HepG2 (cell line): ENCODE data around the gene ZBP1. TPM values are rescaled to one million over a fixed set of nuclear protein-coding genes. Genes with fewer than 3 reads are reported as not detected.

Experiments
- CAMTA2 ChIP-seq: sonication (generic); formaldehyde crosslinking; IDR thresholded peaks from 2 replicates; pipeline ENCODE4 v1.4.0; 2020; ENCODE audit warnings: mild to moderate bottlenecking, missing genetic modification reagents, borderline replicate concordance
- CHD4 ChIP-seq: fragments of 200-600 bp; sonication (generic); IDR thresholded peaks from 2 replicates; pipeline ENCODE4 v1.7.0; 2017; ENCODE audit warnings: mild to moderate bottlenecking, low read length, borderline replicate concordance
- GATAD2A ChIP-seq: IDR thresholded peaks from 2 replicates; pipeline ENCODE4 v1.6.1; 2016
- HDAC1 ChIP-seq: sonication (generic); formaldehyde crosslinking; IDR thresholded peaks from 2 replicates; pipeline ENCODE4 v1.5.1; 2020; ENCODE audit warnings: mild to moderate bottlenecking, missing genetic modification reagents
- HOXA5 ChIP-seq: sonication (generic); formaldehyde crosslinking; IDR thresholded peaks from 2 replicates; pipeline ENCODE4 v1.4.0; 2020; ENCODE audit warnings: missing genetic modification reagents
- MAFG ChIP-seq: sonication (generic); formaldehyde crosslinking; IDR thresholded peaks from 2 replicates; pipeline ENCODE4 v1.5.1; 2020; ENCODE audit warnings: mild to moderate bottlenecking, missing genetic modification reagents
- MIXL1 ChIP-seq: IDR thresholded peaks from 2 replicates; pipeline ENCODE4 v1.6.1; 2016
- MXD3 ChIP-seq: IDR thresholded peaks from 2 replicates; pipeline ENCODE4 v1.6.1; 2016; ENCODE audit warnings: mild to moderate bottlenecking, missing biosample characterization, missing genetic modification reagents
- NCOR1 ChIP-seq: fragments of 200-600 bp; sonication (generic); IDR thresholded peaks from 2 replicates; pipeline ENCODE4 v1.7.0; 2017; ENCODE audit warnings: antibody characterized with exemption, low read length, borderline replicate concordance
- NR3C1 ChIP-seq: sonication (generic); formaldehyde crosslinking; IDR thresholded peaks from 2 replicates; pipeline ENCODE4 v1.4.0; 2020; ENCODE audit warnings: missing genetic modification reagents
- PCBP2 ChIP-seq: fragments of 200-400 bp; formaldehyde crosslinking; optimal IDR thresholded peaks from 2 replicates; pipeline ENCODE3; 2018; ENCODE audit warnings: low read length, low read depth; ENCODE audit not compliant: poor library complexity, severe bottlenecking
- RBAK ChIP-seq: sonication (generic); formaldehyde crosslinking; IDR thresholded peaks from 2 replicates; pipeline ENCODE4 v1.5.1; 2020; ENCODE audit warnings: mild to moderate bottlenecking, missing genetic modification reagents
- SCMH1 ChIP-seq: sonication (generic); formaldehyde crosslinking; IDR thresholded peaks from 2 replicates; pipeline ENCODE4 v1.9.0; 2021; ENCODE audit warnings: missing genetic modification reagents, mild to moderate bottlenecking, borderline replicate concordance
- SMAD9 ChIP-seq: sonication (generic); formaldehyde crosslinking; IDR thresholded peaks from 2 replicates; pipeline ENCODE4 v1.5.1; 2020; ENCODE audit warnings: mild to moderate bottlenecking, missing genetic modification reagents
- TCF7L2 ChIP-seq: IDR thresholded peaks from 2 replicates; pipeline ENCODE4 v1.6.1; 2011; ENCODE audit warnings: mild to moderate bottlenecking, low read depth, low read length, moderate library complexity
- ZBTB2 ChIP-seq: sonication (generic); formaldehyde crosslinking; IDR thresholded peaks from 2 replicates; pipeline ENCODE4 v1.8.0; 2022; ENCODE audit warnings: low read depth, missing genetic modification reagents
- ZFX ChIP-seq: sonication (generic); formaldehyde crosslinking; IDR thresholded peaks from 2 replicates; pipeline ENCODE4 v1.4.0; 2020; ENCODE audit warnings: mild to moderate bottlenecking, low read depth, missing genetic modification reagents, moderate library complexity
- ZNF33B ChIP-seq: sonication (generic); formaldehyde crosslinking; IDR thresholded peaks from 2 replicates; pipeline ENCODE4 v1.5.1; 2020; ENCODE audit warnings: mild to moderate bottlenecking, missing genetic modification reagents
- ZNF460 ChIP-seq: sonication (generic); formaldehyde crosslinking; IDR thresholded peaks from 2 replicates; pipeline ENCODE4 v1.5.1; 2020; ENCODE audit warnings: missing genetic modification reagents, mild to moderate bottlenecking, borderline replicate concordance
- polyA plus RNA-seq, 8 experiments: library from polyadenylated mRNA; depleted of rRNA in 3 of 8; stranded (reverse) in 7 of 8; unstranded in 1 of 8; fragments of >200 nt; fragmentation: Illumina TruSeq in 4 of 8; extraction: Trizol in 4 of 8; gene quantifications; 2 replicates each; pipeline versions ENCODE4 v1.2.1 to v1.2.3, GENCODE V29; 2011 to 2016; ENCODE audit warnings: low read depth in 4 of 8, missing spikeins in 1 of 8, mixed read lengths in 1 of 8; ENCODE audit not compliant: insufficient read depth in 1 of 8
- total RNA-seq, 5 experiments: library from RNA; depleted of rRNA; stranded (reverse); fragments of >200 nt; fragmentation: Illumina TruSeq; extraction: Trizol; gene quantifications; 2 replicates each; pipeline ENCODE4 v1.2.3, GENCODE V29; 2016; ENCODE audit warnings: low read depth in 1 of 5
- TF ChIP-seq, protein P1 (sequence below): sonication (generic); formaldehyde crosslinking; IDR thresholded peaks from 2 replicates; pipeline ENCODE4 v1.4.0; 2020; ENCODE audit warnings: missing genetic modification reagents

ZBP1 gene
- total and polyA plus RNA-seq, 2 of the 13 experiments (the other 11 are each of a cell fraction or from before 2014, with no cell fraction given): not detected

DNA sequence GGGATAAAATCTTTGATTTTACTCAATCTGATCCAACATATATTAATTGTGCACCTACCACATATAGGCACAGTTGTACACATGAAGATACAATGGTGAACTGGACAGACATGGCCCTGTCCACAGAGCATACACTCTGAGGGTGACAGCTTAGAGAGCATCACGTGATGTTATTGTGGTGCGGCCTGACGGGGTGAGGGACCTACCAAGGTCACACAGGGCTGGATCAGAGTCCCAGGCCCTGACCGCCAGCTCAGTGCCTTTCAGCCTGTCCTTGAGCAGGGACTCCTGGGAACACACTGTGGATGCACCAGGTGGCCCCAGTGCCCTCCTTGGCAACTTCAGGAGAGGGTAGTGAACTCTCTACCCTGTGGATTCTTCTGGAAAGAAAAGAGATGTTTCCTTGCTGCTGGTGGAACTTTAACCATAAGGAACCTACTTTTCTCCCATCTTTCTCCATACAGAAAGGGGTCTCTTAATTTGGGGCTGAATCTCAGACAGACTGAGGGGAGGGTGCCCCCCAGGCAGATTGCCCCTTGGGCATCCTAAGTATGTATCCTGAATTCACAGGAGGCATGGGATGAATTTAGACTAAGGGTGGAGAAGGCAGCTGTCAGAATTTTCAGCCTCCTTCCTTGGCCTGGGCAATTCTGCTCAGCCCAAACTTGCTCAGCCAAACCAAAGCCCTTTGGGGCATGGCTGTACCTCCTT, 32.8 kb downstream of the ZBP1 start (continued):
- peak; percentile 88 for TF ChIP-seq ZFX (CRISPR knock-in tag)
- TF ChIP-seq CHD4: 0 out of 2 replicates have a peak, but pooled peaks have one; percentile 66
- peak; percentile 98 for TF ChIP-seq GATAD2A (CRISPR knock-in tag)
- no peak for TF ChIP-seq PCBP2
- TF ChIP-seq MAFG: no peak
- no peak for TF ChIP-seq TCF7L2
- TF ChIP-seq SCMH1: no peak
- TF ChIP-seq HOXA5: 0 out of 2 replicates have a peak, but pooled peaks have one; percentile 19
- TF ChIP-seq NCOR1: peak; percentile 86; the same call in 1 of the 2 replicates
- no peak for TF ChIP-seq SMAD9 (CRISPR knock-in tag)
- 0 out of 2 replicates have a peak, but pooled peaks have one; percentile 43 for TF ChIP-seq CAMTA2
- peak; percentile 47; the same call in 1 of the 2 replicates for TF ChIP-seq ZNF33B (CRISPR knock-in tag)
- TF ChIP-seq, protein P1, sequence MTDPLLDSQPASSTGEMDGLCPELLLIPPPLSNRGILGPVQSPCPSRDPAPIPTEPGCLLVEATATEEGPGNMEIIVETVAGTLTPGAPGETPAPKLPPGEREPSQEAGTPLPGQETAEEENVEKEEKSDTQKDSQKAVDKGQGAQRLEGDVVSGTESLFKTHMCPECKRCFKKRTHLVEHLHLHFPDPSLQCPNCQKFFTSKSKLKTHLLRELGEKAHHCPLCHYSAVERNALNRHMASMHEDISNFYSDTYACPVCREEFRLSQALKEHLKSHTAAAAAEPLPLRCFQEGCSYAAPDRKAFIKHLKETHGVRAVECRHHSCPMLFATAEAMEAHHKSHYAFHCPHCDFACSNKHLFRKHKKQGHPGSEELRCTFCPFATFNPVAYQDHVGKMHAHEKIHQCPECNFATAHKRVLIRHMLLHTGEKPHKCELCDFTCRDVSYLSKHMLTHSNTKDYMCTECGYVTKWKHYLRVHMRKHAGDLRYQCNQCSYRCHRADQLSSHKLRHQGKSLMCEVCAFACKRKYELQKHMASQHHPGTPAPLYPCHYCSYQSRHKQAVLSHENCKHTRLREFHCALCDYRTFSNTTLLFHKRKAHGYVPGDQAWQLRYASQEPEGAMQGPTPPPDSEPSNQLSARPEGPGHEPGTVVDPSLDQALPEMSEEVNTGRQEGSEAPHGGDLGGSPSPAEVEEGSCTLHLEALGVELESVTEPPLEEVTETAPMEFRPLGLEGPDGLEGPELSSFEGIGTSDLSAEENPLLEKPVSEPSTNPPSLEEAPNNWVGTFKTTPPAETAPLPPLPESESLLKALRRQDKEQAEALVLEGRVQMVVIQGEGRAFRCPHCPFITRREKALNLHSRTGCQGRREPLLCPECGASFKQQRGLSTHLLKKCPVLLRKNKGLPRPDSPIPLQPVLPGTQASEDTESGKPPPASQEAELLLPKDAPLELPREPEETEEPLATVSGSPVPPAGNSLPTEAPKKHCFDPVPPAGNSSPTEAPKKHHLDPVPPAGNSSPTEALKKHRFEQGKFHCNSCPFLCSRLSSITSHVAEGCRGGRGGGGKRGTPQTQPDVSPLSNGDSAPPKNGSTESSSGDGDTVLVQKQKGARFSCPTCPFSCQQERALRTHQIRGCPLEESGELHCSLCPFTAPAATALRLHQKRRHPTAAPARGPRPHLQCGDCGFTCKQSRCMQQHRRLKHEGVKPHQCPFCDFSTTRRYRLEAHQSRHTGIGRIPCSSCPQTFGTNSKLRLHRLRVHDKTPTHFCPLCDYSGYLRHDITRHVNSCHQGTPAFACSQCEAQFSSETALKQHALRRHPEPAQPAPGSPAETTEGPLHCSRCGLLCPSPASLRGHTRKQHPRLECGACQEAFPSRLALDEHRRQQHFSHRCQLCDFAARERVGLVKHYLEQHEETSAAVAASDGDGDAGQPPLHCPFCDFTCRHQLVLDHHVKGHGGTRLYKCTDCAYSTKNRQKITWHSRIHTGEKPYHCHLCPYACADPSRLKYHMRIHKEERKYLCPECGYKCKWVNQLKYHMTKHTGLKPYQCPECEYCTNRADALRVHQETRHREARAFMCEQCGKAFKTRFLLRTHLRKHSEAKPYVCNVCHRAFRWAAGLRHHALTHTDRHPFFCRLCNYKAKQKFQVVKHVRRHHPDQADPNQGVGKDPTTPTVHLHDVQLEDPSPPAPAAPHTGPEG (CRISPR knock-in tag): 0 out of 2 replicates have a peak, but pooled peaks have one; percentile 36
- TF ChIP-seq RBAK (CRISPR knock-in tag): no peak
- TF ChIP-seq MXD3: 0 out of 2 replicates have a peak, but pooled peaks have one; percentile 69
- TF ChIP-seq ZBTB2: no peak
- TF ChIP-seq NR3C1: no peak
- TF ChIP-seq HDAC1 (CRISPR knock-in tag): peak; percentile 94
- peak; percentile 23; the same call in 1 of the 2 replicates for TF ChIP-seq ZNF460 (CRISPR knock-in tag)
- peak; percentile 82; the same call in 1 of the 2 replicates for TF ChIP-seq MIXL1 (CRISPR knock-in tag)
